Left lung (tissue), 10 donors: Measurements from ENCODE around the gene RETREG3. TPM values are rescaled to one million over a fixed set of nuclear protein-coding genes. Genes with fewer than 3 reads are reported as not detected.

ENCODE experiments used
- ATAC-seq: fragments of 200-7000 bp; cut with Tn5 transposase; one replicate; pipeline ENCODE4 v1.9.1; 2020; ENCODE audit warnings: moderate library complexity
- DNase-seq, 4 donors: peaks; one replicate each; pipeline ENCODE4 v3.0.0-alpha.2; 2013 to 2020
- H3K27ac ChIP-seq, 2 donors: fragments of 200-600 bp; sonication (generic) in 1 of 2; one replicate each; pipeline versions ENCODE4 v1.5.0 to v1.8.0; 2020 to 2021
- H3K27me3 ChIP-seq, 2 donors: fragments of 200-600 bp; sonication (generic) in 1 of 2; one replicate each; pipeline versions ENCODE4 v1.5.0 to v1.8.0; 2020 to 2021
- H3K36me3 ChIP-seq, 2 donors: fragments of 200-600 bp; sonication (generic) in 1 of 2; one replicate each; pipeline versions ENCODE4 v1.5.0 to v1.8.0; 2020 to 2021
- H3K4me1 ChIP-seq, 2 donors: fragments of 200-600 bp; one replicate each; pipeline ENCODE4 v1.8.0; 2021
- H3K4me3 ChIP-seq, 2 donors: fragments of 200-600 bp; sonication (generic) in 1 of 2; one replicate each; pipeline versions ENCODE4 v1.5.0 to v1.8.0; 2020 to 2021; ENCODE audit warnings: mild to moderate bottlenecking in 1 of 2
- H3K9me3 ChIP-seq, 2 donors: fragments of 200-600 bp; sonication (generic) in 1 of 2; one replicate each; pipeline versions ENCODE4 v1.5.0 to v1.8.0; 2020 to 2021
- CTCF ChIP-seq, 2 donors: fragments of 200-600 bp; sonication (generic) in 1 of 2; IDR thresholded peaks; one replicate each; pipeline versions ENCODE4 v1.5.0 to v1.8.0; 2021; ENCODE audit warnings: antibody characterized with exemption in 2 of 2
- intact Hi-C, 2 donors: fragments of 100-400 bp; cut with DNase I; formaldehyde crosslinking; loops; one replicate each; pipeline versions ENCODE4 v1.11.2 to v1.14.2; 2022
- polyA plus RNA-seq, 6 donors: library from polyadenylated mRNA; unstranded; fragments of 120-200 nt; gene quantifications; one replicate each; pipeline ENCODE4 v1.2.1, GENCODE V29; 2013; ENCODE audit not compliant: insufficient read length in 6 of 6
- total RNA-seq, 2 donors: library from RNA; stranded (reverse); fragmentation: NEBNext Ultra II Directional; extraction: Animal tissue kit (Norgen Biotek cat#: 25700); gene quantifications; one replicate each; pipeline ENCODE4 v1.2.1, GENCODE V29; 2021
- donor health status: DM: no; HTN: yes; CAD: no.
- donor health status: DM: no; HTN: no; CAD: no.

The RETREG3 gene
- total and polyA plus RNA-seq, 8 donors, result 50.6 to 75.5 (median 60.0) TPM

GRCh38 chr17:42537826-42538451 lies 71.2 kb downstream of the RETREG3 start:
- Histone ChIP-seq H3K36me3 (peaks cover 0 to 48% of the 10 kb centered on the region in 2 donors), H3K27ac (no peak overlapping the region)

GRCh38 chr17:42537156-42537805 lies 71.9 kb downstream of the RETREG3 start:
- Histone ChIP-seq H3K27ac (peak overlapping the region in 1 of 2 donors; percentile 87), H3K4me3 (peak overlapping the region; percentile 61 to 77), H3K4me1 (peaks cover 10 to 33% of the 10 kb centered on the region in 2 donors), H3K36me3 (peaks cover 0 to 41% of the 10 kb centered on the region in 2 donors), H3K27me3 (no peaks in the 10 kb centered on the region), H3K9me3 (no peaks in the 10 kb centered on the region)
- TF ChIP-seq CTCF (IDR thresholded peaks at IDR 0.05), result no peak
- DNase-seq, result no peak
- intact Hi-C loops, result no loop called here
- ATAC-seq, result peak; percentile 3

More at GRCh38 chr17:42537826-42538451, 71.2 kb downstream of the RETREG3 start:
- no peak for ATAC-seq
- no peaks in the 10 kb centered on the region for H3K9me3 ChIP-seq
- TF ChIP-seq CTCF (IDR thresholded peaks at IDR 0.05), result no peak
- no peak for DNase-seq
- H3K27me3 ChIP-seq, result no peaks in the 10 kb centered on the region
- no peak overlapping the region for H3K4me3 ChIP-seq
- intact Hi-C loops, result no loop called here
- H3K4me1 ChIP-seq, result peaks cover 10 to 33% of the 10 kb centered on the region in 2 donors

- TF ChIP-seq CTCF (IDR thresholded peaks at IDR 0.05), result no peak
- Histone ChIP-seq H3K27ac (peak overlapping the region; percentile 87 to 93), H3K4me1 (peaks cover 10 to 37% of the 10 kb centered on the region in 2 donors), H3K9me3 (no peaks in the 10 kb centered on the region), H3K4me3 (peak overlapping the region; percentile 61 to 77), H3K27me3 (no peaks in the 10 kb centered on the region), H3K36me3 (peaks cover 0 to 34% of the 10 kb centered on the region in 2 donors)
- peak; percentile 54 to 98 (median 88) for DNase-seq
- intact Hi-C loops, result no loop called here
- peak; percentile 82 for ATAC-seq
These were observed 72.6 kb downstream of the RETREG3 start for GRCh38 chr17:42536372-42537155.

GRCh38 chr17:42536048-42536371 lies 73.2 kb downstream of the RETREG3 start, which contains the start of gene NAGLU:
Gene NAGLU (plus strand): TSS chr17:42536241. CDS start chr17:42536273, 32 bp downstream.
- Histone ChIP-seq H3K4me1 (peaks cover 10 to 36% of the 10 kb centered on the region in 2 donors), H3K27ac (peak within 1 kb of the TSS; percentile 87 to 93), H3K4me3 (peak within 1 kb of the TSS; percentile 61 to 77), H3K9me3 (no peaks in the 10 kb centered on the region), H3K27me3 (no peaks in the 10 kb centered on the region), H3K36me3 (peaks cover 0 to 28% of the 10 kb centered on the region in 2 donors)
- ATAC-seq, result peak; percentile 89
- TF ChIP-seq CTCF (IDR thresholded peaks at IDR 0.05), result no peak
- intact Hi-C loops, result no loop called here
- peak; percentile 93 to 99 (median 96) for DNase-seq
